Measurements from ENCODE around the gene USP47. TPM values are rescaled to one million over a fixed set of nuclear protein-coding genes. Genes with fewer than 3 reads are reported as not detected.
A peak's percentile ranks its signal among the peaks of the same experiment; 100 is the strongest.

Gene USP47
- total and polyA plus RNA-seq, 9 of the 15 experiments (the other 6 are each of a cell fraction or from before 2014, with no cell fraction given), result 13.1 to 63.6 (median 34.7) TPM

GRCh38 chr11:11841723-11842420, at the start of gene USP47 (continued):
- TF ChIP-seq, protein P1, sequence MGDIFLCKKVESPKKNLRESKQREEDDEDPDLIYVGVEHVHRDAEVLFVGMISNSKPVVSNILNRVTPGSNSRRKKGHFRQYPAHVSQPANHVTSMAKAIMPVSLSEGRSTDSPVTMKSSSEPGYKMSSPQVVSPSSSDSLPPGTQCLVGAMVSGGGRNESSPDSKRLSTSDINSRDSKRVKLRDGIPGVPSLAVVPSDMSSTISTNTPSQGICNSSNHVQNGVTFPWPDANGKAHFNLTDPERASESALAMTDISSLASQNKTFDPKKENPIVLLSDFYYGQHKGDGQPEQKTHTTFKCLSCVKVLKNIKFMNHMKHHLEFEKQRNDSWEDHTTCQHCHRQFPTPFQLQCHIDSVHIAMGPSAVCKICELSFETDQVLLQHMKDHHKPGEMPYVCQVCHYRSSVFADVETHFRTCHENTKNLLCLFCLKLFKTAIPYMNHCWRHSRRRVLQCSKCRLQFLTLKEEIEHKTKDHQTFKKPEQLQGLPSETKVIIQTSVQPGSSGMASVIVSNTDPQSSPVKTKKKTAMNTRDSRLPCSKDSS (IDR thresholded peaks at IDR 0.05; ENCODE audit: low read depth, partially characterized antibody), result no peak
- TF ChIP-seq KLF13 (tag; IDR thresholded peaks at IDR 0.05; ENCODE audit: borderline replicate concordance, low read depth), result no peak
- TF ChIP-seq POLR2B (IDR thresholded peaks at IDR 0.05; ENCODE audit: low read depth, partially characterized antibody), result peak; percentile 76
- no peak for TF ChIP-seq HSF4 (CRISPR knock-in tag; IDR thresholded peaks at IDR 0.05; ENCODE audit: borderline replicate concordance)
- TF ChIP-seq E2F4 (CRISPR knock-in tag; IDR thresholded peaks at IDR 0.05; ENCODE audit: low read depth), result no peak
- TF ChIP-seq NR1H2 (CRISPR knock-in tag; IDR thresholded peaks at IDR 0.05), result no peak
- no peak for TF ChIP-seq HDAC3 (IDR thresholded peaks at IDR 0.05; ENCODE audit: borderline replicate concordance, partially characterized antibody)
- TF ChIP-seq PHB2 (IDR thresholded peaks at IDR 0.05; ENCODE audit: low read depth), result no peak
- TF ChIP-seq SIN3B (IDR thresholded peaks at IDR 0.05; ENCODE audit: low read depth), result no peak; the same call in 1 of the 2 replicates
- peak; percentile 86 for TF ChIP-seq NCOA6 (IDR thresholded peaks at IDR 0.05)
- TF ChIP-seq, protein P2, sequence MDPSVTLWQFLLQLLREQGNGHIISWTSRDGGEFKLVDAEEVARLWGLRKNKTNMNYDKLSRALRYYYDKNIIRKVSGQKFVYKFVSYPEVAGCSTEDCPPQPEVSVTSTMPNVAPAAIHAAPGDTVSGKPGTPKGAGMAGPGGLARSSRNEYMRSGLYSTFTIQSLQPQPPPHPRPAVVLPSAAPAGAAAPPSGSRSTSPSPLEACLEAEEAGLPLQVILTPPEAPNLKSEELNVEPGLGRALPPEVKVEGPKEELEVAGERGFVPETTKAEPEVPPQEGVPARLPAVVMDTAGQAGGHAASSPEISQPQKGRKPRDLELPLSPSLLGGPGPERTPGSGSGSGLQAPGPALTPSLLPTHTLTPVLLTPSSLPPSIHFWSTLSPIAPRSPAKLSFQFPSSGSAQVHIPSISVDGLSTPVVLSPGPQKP (CRISPR knock-in tag; IDR thresholded peaks at IDR 0.05), result no peak
- TF ChIP-seq ZFP36 (IDR thresholded peaks at IDR 0.05; ENCODE audit: low read depth, low read length, partially characterized antibody), result no peak
- TF ChIP-seq NR2C2 (CRISPR knock-in tag; IDR thresholded peaks at IDR 0.05), result no peak
- TF ChIP-seq NR2C2 (tag; IDR thresholded peaks at IDR 0.05), result no peak
- no peak for TF ChIP-seq ZNF23 (CRISPR knock-in tag; IDR thresholded peaks at IDR 0.05)
- TF ChIP-seq RAD21 (CRISPR knock-in tag; conservative IDR thresholded peaks at IDR 0.05 in 1 of 2, IDR thresholded peaks at IDR 0.05 in 1 of 2), result peak in 1 of 2 experiments; percentile 31; a peak in 2 of 4 replicates
- TF ChIP-seq, protein P3, sequence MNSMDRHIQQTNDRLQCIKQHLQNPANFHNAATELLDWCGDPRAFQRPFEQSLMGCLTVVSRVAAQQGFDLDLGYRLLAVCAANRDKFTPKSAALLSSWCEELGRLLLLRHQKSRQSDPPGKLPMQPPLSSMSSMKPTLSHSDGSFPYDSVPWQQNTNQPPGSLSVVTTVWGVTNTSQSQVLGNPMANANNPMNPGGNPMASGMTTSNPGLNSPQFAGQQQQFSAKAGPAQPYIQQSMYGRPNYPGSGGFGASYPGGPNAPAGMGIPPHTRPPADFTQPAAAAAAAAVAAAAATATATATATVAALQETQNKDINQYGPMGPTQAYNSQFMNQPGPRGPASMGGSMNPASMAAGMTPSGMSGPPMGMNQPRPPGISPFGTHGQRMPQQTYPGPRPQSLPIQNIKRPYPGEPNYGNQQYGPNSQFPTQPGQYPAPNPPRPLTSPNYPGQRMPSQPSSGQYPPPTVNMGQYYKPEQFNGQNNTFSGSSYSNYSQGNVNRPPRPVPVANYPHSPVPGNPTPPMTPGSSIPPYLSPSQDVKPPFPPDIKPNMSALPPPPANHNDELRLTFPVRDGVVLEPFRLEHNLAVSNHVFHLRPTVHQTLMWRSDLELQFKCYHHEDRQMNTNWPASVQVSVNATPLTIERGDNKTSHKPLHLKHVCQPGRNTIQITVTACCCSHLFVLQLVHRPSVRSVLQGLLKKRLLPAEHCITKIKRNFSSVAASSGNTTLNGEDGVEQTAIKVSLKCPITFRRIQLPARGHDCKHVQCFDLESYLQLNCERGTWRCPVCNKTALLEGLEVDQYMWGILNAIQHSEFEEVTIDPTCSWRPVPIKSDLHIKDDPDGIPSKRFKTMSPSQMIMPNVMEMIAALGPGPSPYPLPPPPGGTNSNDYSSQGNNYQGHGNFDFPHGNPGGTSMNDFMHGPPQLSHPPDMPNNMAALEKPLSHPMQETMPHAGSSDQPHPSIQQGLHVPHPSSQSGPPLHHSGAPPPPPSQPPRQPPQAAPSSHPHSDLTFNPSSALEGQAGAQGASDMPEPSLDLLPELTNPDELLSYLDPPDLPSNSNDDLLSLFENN (IDR thresholded peaks at IDR 0.05; ENCODE audit: low read depth in 2 of 2, low read length in 2 of 2), result peak in 1 of 2 experiments; percentile 37; a peak in 1 of 4 replicates
- no peak for TF ChIP-seq ZNF239 (CRISPR knock-in tag; IDR thresholded peaks at IDR 0.05)
- 0 out of 2 replicates have a peak, but pooled peaks have one; percentile 48 for TF ChIP-seq SRSF3 (IDR thresholded peaks at IDR 0.05; ENCODE audit: insufficient read depth, low read length)
- no peak for TF ChIP-seq ZNF143 (CRISPR knock-in tag; IDR thresholded peaks at IDR 0.05)
